Glutamatergic neuron (in vitro differentiated cells): Measurements from ENCODE around the gene IL1RL2. TPM values are rescaled to one million over a fixed set of nuclear protein-coding genes. Genes with fewer than 3 reads are reported as not detected.

ENCODE experiments used
- DNase-seq: peaks from one replicate; pipeline ENCODE4 v3.0.0; 2022
- H3K27ac Mint-ChIP-seq: one replicate; pipeline ENCODE4 v1.8.0; 2020; ENCODE audit warnings: mild to moderate bottlenecking, mixed read lengths, inconsistent platforms; ENCODE audit not compliant: unreplicated experiment
- H3K27me3 Mint-ChIP-seq: one replicate; pipeline ENCODE4 v1.8.0; 2020; ENCODE audit warnings: mild to moderate bottlenecking, moderate library complexity, mixed read lengths, inconsistent platforms; ENCODE audit not compliant: unreplicated experiment
- H3K36me3 Mint-ChIP-seq: one replicate; pipeline ENCODE4 v1.8.0; 2020; ENCODE audit warnings: mild to moderate bottlenecking, mixed read lengths, inconsistent platforms; ENCODE audit not compliant: unreplicated experiment
- H3K4me1 Mint-ChIP-seq: one replicate; pipeline ENCODE4 v1.8.0; 2020; ENCODE audit warnings: mild to moderate bottlenecking, low read depth, mixed read lengths, inconsistent platforms; ENCODE audit not compliant: unreplicated experiment
- H3K4me3 Mint-ChIP-seq: one replicate; pipeline ENCODE4 v1.8.0; 2020; ENCODE audit warnings: mild to moderate bottlenecking, mixed read lengths, inconsistent platforms; ENCODE audit not compliant: unreplicated experiment
- H3K9me3 Mint-ChIP-seq: one replicate; pipeline ENCODE4 v1.8.0; 2020; ENCODE audit warnings: mild to moderate bottlenecking, moderate library complexity, mixed read lengths, inconsistent platforms; ENCODE audit not compliant: unreplicated experiment
- total RNA-seq: library from RNA; stranded (reverse); fragmentation: NEBNext Ultra II Directional; extraction: Animal tissue kit (Norgen Biotek cat#: 25700); gene quantifications from one replicate; pipeline ENCODE4 v1.2.1, GENCODE V29; 2021; ENCODE audit not compliant: unreplicated experiment
- TF ChIP-seq, protein P1 (sequence below): fragments of 200-600 bp; sonication (generic); IDR thresholded peaks from one replicate; pipeline ENCODE4 v1.5.0; 2021; ENCODE audit not compliant: partially characterized antibody, unreplicated experiment

IL1RL2 gene
- total RNA-seq, 1 donor from 2014 or later: not detected

DNA sequence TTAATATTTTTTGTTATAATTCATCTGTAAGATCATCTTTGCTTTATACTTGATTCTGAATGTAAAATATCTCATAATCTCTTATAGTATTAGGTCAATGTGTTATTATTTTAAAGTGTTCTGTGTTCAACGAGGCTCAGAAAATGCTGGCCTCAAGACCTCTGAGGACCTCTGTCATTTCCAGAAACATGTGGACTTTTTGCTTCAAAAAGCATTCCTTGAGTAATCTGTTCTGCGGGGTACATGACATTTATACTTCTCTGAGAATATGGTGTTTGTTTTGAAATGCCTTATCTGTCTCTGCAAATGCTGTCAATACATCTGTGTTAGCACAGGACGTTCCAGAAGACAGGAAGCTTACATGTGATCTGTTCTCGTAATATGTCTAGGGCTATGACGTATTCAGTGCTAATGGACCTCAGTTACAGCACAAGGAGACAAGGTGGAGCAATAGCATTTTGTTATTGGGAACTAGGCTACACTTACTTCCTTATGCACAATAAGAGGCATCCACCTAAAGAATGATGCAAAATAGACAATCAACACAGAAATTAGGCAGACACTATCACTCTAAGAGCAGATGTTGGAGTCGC is 86.9 kb downstream of the IL1RL2 start:
- Mint-ChIP-seq H3K9me3 (peaks cover 5% of the 10 kb centered on the region), H3K4me1 (no peaks in the 10 kb centered on the region), H3K4me3 (no peak overlapping the region), H3K36me3 (peaks cover 9% of the 10 kb centered on the region), H3K27ac (no peak overlapping the region), H3K27me3 (peaks cover 2% of the 10 kb centered on the region)
- DNase-seq: no peak
- TF ChIP-seq, protein P1, sequence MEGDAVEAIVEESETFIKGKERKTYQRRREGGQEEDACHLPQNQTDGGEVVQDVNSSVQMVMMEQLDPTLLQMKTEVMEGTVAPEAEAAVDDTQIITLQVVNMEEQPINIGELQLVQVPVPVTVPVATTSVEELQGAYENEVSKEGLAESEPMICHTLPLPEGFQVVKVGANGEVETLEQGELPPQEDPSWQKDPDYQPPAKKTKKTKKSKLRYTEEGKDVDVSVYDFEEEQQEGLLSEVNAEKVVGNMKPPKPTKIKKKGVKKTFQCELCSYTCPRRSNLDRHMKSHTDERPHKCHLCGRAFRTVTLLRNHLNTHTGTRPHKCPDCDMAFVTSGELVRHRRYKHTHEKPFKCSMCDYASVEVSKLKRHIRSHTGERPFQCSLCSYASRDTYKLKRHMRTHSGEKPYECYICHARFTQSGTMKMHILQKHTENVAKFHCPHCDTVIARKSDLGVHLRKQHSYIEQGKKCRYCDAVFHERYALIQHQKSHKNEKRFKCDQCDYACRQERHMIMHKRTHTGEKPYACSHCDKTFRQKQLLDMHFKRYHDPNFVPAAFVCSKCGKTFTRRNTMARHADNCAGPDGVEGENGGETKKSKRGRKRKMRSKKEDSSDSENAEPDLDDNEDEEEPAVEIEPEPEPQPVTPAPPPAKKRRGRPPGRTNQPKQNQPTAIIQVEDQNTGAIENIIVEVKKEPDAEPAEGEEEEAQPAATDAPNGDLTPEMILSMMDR: no peak

DNA sequence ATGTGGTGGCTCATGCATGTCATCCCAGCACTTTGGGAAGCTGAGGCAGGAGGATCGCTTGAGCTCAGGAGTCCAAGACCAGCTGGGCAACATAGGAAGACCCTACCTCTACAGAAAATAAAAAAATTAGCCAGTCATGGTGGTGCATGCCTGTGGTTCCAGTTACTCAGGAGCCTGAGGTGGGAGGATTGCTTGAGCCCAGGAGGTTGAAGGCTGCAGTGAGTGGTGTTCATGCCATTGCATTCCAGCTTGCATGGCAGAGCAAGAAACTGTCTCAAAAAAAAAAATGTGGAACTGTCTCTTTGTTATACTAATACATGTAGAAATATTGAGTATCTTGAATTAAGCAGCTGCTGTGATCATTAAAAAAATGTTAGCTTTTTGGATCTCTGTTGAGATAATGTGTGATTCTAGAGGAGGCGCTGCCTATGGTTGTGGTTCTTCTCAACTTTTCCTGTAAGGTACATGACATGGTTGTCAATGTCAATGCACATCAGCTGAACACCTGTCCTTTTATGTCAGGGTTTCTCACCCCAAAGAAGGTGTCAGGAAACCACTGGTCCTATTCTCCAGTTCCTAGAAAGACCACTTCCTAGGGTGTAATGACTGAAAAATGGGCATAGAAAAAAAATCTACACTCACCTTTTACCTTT is 89.9 kb downstream of the IL1RL2 start:
- TF ChIP-seq, protein P1: no peak
- H3K4me1 Mint-ChIP-seq: no peaks in the 10 kb centered on the region
- H3K36me3 Mint-ChIP-seq: no peaks in the 10 kb centered on the region
- no peak overlapping the region for H3K27ac Mint-ChIP-seq
- H3K4me3 Mint-ChIP-seq: no peak overlapping the region
- peaks cover 2% of the 10 kb centered on the region for H3K27me3 Mint-ChIP-seq
- DNase-seq: no peak
- H3K9me3 Mint-ChIP-seq: no peaks in the 10 kb centered on the region

DNA sequence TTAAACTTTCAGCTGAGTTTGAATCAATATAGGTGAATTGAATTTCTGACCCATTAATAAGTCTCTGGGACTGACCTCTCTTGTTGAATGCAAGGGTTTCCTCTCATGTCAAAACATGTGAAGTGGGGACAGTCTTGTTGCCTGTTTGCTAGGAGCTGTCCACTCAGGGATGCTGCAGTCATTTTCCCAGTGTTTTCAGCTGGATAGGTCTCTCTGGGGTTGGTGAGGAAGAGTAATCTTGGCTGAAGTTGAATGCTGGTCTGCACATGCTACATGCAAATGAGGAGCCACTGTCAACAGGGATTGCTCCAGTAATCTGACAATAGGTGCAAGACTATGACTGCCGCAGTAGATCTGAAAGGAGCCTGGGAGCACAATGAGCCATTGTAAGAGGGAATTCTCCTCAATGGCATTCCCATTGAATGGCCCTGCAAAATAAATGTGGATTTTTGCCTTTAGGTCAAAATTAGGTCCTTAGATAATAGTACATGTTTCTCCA is 90.4 kb downstream of the IL1RL2 start:
- H3K27me3 Mint-ChIP-seq: no peaks in the 10 kb centered on the region
- no peak overlapping the region for H3K4me3 Mint-ChIP-seq
- no peaks in the 10 kb centered on the region for H3K4me1 Mint-ChIP-seq
- no peaks in the 10 kb centered on the region for H3K36me3 Mint-ChIP-seq
- TF ChIP-seq, protein P1: no peak
- H3K27ac Mint-ChIP-seq: no peak overlapping the region
- H3K9me3 Mint-ChIP-seq: no peaks in the 10 kb centered on the region
- no peak for DNase-seq

DNA sequence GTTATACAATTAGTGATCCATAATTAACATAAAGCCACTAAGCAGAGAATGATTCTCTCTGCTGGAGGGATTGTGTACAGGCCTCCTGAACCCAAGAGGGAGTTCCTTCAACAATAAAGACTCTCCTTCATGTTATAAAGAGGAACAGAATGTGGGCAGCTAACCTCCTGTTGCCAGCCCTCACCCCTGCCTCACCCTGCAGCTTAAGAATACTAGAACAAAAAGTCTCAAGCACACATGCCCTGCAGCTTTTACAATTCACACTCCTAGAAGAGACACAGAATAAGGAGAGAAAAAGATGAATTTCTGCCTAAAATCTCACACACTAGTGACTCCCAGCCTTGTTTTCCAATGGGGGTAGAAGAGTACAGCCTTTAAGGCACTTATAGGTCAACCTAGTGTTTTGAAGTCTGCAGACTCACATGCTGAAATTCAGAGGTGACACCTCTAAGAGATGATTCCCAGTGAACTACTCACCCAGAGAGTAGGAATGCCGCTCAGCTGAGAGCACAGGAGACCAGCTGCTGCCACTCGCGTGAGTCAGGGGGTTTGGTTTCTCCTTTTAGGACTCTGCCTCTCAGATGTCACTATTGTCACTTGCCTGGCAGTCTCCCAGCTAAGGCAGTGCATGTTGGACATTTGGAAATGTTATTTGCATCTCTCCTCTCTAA is 92.0 kb downstream of the IL1RL2 start:
- Mint-ChIP-seq H3K4me1 (no peaks in the 10 kb centered on the region), H3K4me3 (no peak overlapping the region), H3K36me3 (no peaks in the 10 kb centered on the region), H3K27me3 (no peaks in the 10 kb centered on the region), H3K27ac (no peak overlapping the region), H3K9me3 (no peaks in the 10 kb centered on the region)
- TF ChIP-seq, protein P1: no peak
- no peak for DNase-seq

DNA sequence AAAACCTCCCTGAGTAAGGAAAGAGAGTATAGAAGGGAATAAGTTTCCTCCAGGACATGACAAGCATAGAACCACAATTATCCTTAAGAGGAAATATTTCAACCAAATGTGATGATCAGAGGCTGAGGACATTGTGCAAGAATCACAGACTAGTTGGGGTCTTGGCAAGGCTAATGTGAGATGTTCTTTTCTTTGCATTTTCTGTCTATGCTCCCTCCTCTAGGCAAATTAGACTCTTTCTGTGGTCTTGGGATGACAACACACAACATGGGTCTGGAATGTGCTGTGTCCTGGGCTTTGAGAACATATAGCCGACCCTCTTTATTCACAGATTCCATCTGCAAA is 92.5 kb downstream of the IL1RL2 start:
- Mint-ChIP-seq H3K27me3 (no peaks in the 10 kb centered on the region), H3K36me3 (no peaks in the 10 kb centered on the region), H3K4me3 (no peak overlapping the region), H3K27ac (no peak overlapping the region), H3K4me1 (no peaks in the 10 kb centered on the region), H3K9me3 (no peaks in the 10 kb centered on the region)
- DNase-seq: no peak
- TF ChIP-seq, protein P1: no peak
